Measurements from ENCODE around the gene C16orf89.
A peak's percentile ranks its signal among the peaks of the same experiment; 100 is the strongest.
"Not testable (repeated sequence)": the region's sequence is repeated elsewhere in the genome, so short reads cannot be mapped to it uniquely, and the experiment has no call there.

C16orf89 gene

GRCh38 chr16:5059386-5060072 lies 6.2 kb downstream of the C16orf89 start:
- DNase-seq, result no peak

GRCh38 chr16:5058476-5058875 lies 7.3 kb downstream of the C16orf89 start:
- DNase-seq, result no peak

- peak; percentile 16 for DNase-seq
These were observed 9.4 kb downstream of the C16orf89 start for GRCh38 chr16:5056352-5056751.

- no peak for DNase-seq
These were observed 10.6 kb downstream of the C16orf89 start for GRCh38 chr16:5054876-5055865.

GRCh38 chr16:5046914-5047313 lies 18.8 kb downstream of the C16orf89 start:
- no peak for DNase-seq

GRCh38 chr16:5045499-5046115 lies 20.1 kb downstream of the C16orf89 start:
- no peak for DNase-seq

- DNase-seq, result not testable (repeated sequence)
These were observed 21.2 kb downstream of the C16orf89 start for GRCh38 chr16:5044581-5044980.

GRCh38 chr16:5044011-5044540 lies 21.7 kb downstream of the C16orf89 start:
- DNase-seq, result no peak

- DNase-seq, result no peak
These were observed 23.1 kb downstream of the C16orf89 start for GRCh38 chr16:5042574-5043171.

GRCh38 chr16:5041600-5042133 lies 24.1 kb downstream of the C16orf89 start:
- DNase-seq, result no peak

GRCh38 chr16:5040451-5040850 lies 25.3 kb downstream of the C16orf89 start:
- DNase-seq, result no peak

GRCh38 chr16:5036228-5037156 lies 29.3 kb downstream of the C16orf89 start:
- no peak for DNase-seq

- DNase-seq, result no peak
These were observed 29.9 kb downstream of the C16orf89 start for GRCh38 chr16:5035909-5036227.

- DNase-seq, result peak; percentile 24
These were observed 31.6 kb downstream of the C16orf89 start for GRCh38 chr16:5034167-5034523.

- DNase-seq, result peak; percentile 60
These were observed 32.2 kb downstream of the C16orf89 start, which contains the start of gene NAGPA for GRCh38 chr16:5033256-5034166. Gene NAGPA, minus strand, starts transcription at chr16:5033935. Its CDS starts 21 bp downstream, at chr16:5033914.

- no peak for DNase-seq
These were observed 33.0 kb downstream of the C16orf89 start for GRCh38 chr16:5032748-5033167.

GRCh38 chr16:5031601-5032000 lies 34.2 kb downstream of the C16orf89 start:
- DNase-seq, result no peak

GRCh38 chr16:5030251-5030870 lies 35.4 kb downstream of the C16orf89 start:
- DNase-seq, result no peak

- DNase-seq, result no peak
These were observed 36.7 kb downstream of the C16orf89 start for GRCh38 chr16:5028950-5029475.
